Measurements from ENCODE around the gene PPM1K.
A peak's percentile ranks its signal among the peaks of the same experiment; 100 is the strongest.

The PPM1K gene

GRCh38 chr4:88284439-88285234 is at the start of gene PPM1K:
PPM1K (minus strand) TSS chr4:88284561; CDS start chr4:88278583, 5,978 bp downstream.
- peak within 1 kb of the TSS; percentile 99 for H3K27ac ChIP-seq
- TF ChIP-seq CTCF (conservative IDR thresholded peaks at IDR 0.05; ENCODE audit: low read depth) = no peak
- POLR2A ChIA-PET (ENCODE audit: low non-redundant PET) = interaction anchor here (1.2 kb wide), 1 partner anchor 239 kb away, joined by 3 read pairs; the partner anchor contains the start of gene PYURF
- peak; percentile 96 for DNase-seq (ENCODE audit: low spot score)
- CTCF ChIA-PET = interaction anchor here (0.9 to 1.0 kb wide), 2 partner anchors 67 to 172 kb away, joined by 3 read pairs; no protein-coding TSS in a partner anchor

GRCh38 chr4:88333741-88334405 is 49.5 kb upstream of the PPM1K start:
- POLR2A ChIA-PET (ENCODE audit: low non-redundant PET) = no interaction called here
- TF ChIP-seq CTCF (conservative IDR thresholded peaks at IDR 0.05; ENCODE audit: low read depth) = no peak

GRCh38 chr4:88327665-88328064 is 43.3 kb upstream of the PPM1K start:
- no peak for DNase-seq (ENCODE audit: low spot score)
- TF ChIP-seq CTCF (conservative IDR thresholded peaks at IDR 0.05; ENCODE audit: low read depth) = no peak
- POLR2A ChIA-PET (ENCODE audit: low non-redundant PET) = no interaction called here
- CTCF ChIA-PET = no interaction called here
- H3K27ac ChIP-seq = no peak overlapping the region

More at GRCh38 chr4:88333741-88334405, 49.5 kb upstream of the PPM1K start:
- DNase-seq (ENCODE audit: low spot score) = no peak
- no peak overlapping the region for H3K27ac ChIP-seq
- CTCF ChIA-PET = no interaction called here

GRCh38 chr4:88320780-88321373 is 36.5 kb upstream of the PPM1K start:
- CTCF ChIA-PET = no interaction called here
- H3K27ac ChIP-seq = no peak overlapping the region
- POLR2A ChIA-PET (ENCODE audit: low non-redundant PET) = no interaction called here
- DNase-seq (ENCODE audit: low spot score) = no peak
- no peak for TF ChIP-seq CTCF (conservative IDR thresholded peaks at IDR 0.05; ENCODE audit: low read depth)

- POLR2A ChIA-PET (ENCODE audit: low non-redundant PET) = no interaction called here
- no peak for DNase-seq (ENCODE audit: low spot score)
- CTCF ChIA-PET = interaction anchor here (0.7 kb wide), 1 partner anchor 407 kb away, joined by 5 read pairs; no protein-coding TSS in a partner anchor
- H3K27ac ChIP-seq = no peak overlapping the region
- TF ChIP-seq CTCF (conservative IDR thresholded peaks at IDR 0.05; ENCODE audit: low read depth) = no peak
Observed at GRCh38 chr4:88320224-88320779, 35.9 kb upstream of the PPM1K start.

GRCh38 chr4:88318751-88319350 is 34.5 kb upstream of the PPM1K start:
- ChIA-PET POLR2A (ENCODE audit: low non-redundant PET) (no interaction called here), CTCF (no interaction called here)
- H3K27ac ChIP-seq = no peak overlapping the region
- TF ChIP-seq CTCF (conservative IDR thresholded peaks at IDR 0.05; ENCODE audit: low read depth) = no peak
- DNase-seq (ENCODE audit: low spot score) = peak; percentile 26
